Stomach (tissue), 9 donors: ENCODE data around the gene CALY. TPM values are rescaled to one million over a fixed set of nuclear protein-coding genes. Genes with fewer than 3 reads are reported as not detected.

Experiments
- DNase-seq, 2 donors: peaks; one replicate each; pipeline versions ENCODE4 v3.0.0 to v3.0.0-alpha.2; 2013 to 2019
- H3K27ac ChIP-seq, 5 donors: fragments of 200-600 bp in 4 of 5; sonication (generic) in 4 of 5; one replicate each; pipeline ENCODE4 v1.5.1; 2013 to 2019; ENCODE audit warnings: mild to moderate bottlenecking in 1 of 5, moderate library complexity in 1 of 5
- H3K27me3 ChIP-seq, 3 donors: fragments of 200-600 bp; sonication (generic); one replicate each; pipeline ENCODE4 v1.5.1; 2017 to 2019; ENCODE audit warnings: mixed run types in 1 of 3
- H3K36me3 ChIP-seq, 4 donors: fragments of 200-600 bp; sonication (generic); 1 replicate in 3 of 4; 2 replicates in 1 of 4; pipeline ENCODE4 v1.5.1; 2016 to 2019
- H3K4me1 ChIP-seq, 4 donors: fragments of 200-600 bp; sonication (generic); one replicate each; pipeline ENCODE4 v1.5.1; 2016 to 2019
- H3K4me3 ChIP-seq, 4 donors: fragments of 200-600 bp; sonication (generic) in 3 of 4; one replicate each; pipeline ENCODE4 v1.5.1; 2016 to 2019; ENCODE audit warnings: mild to moderate bottlenecking in 1 of 4
- H3K9me3 ChIP-seq, 4 donors: fragments of 200-600 bp; sonication (generic); one replicate each; pipeline ENCODE4 v1.5.1; 2016 to 2019
- CTCF ChIP-seq, 7 experiments: fragments of 450-650 bp in 4 of 7; fragments of 200-600 bp in 3 of 7; sonication (generic) in 3 of 7; IDR thresholded peaks; one replicate each; pipeline ENCODE4 v1.5.1; 2016 to 2019; ENCODE audit warnings: antibody characterized with exemption in 7 of 7, control low read depth in 2 of 7, mild to moderate bottlenecking in 1 of 7
- EP300 ChIP-seq: sonication (generic); formaldehyde crosslinking; IDR thresholded peaks from one replicate; pipeline ENCODE4 v1.6.1; 2017; ENCODE audit warnings: antibody characterized with exemption
- POLR2A ChIP-seq, 4 donors: fragments of 450-650 bp; IDR thresholded peaks; one replicate each; pipeline ENCODE4 v1.6.1; 2016; ENCODE audit warnings: antibody characterized with exemption in 4 of 4, control low read depth in 2 of 4, mild to moderate bottlenecking in 1 of 4, moderate library complexity in 1 of 4
- POLR2AphosphoS5 ChIP-seq, 3 donors: sonication (generic); formaldehyde crosslinking; IDR thresholded peaks; one replicate each; pipeline ENCODE4 v1.6.1; 2016; ENCODE audit warnings: antibody characterized with exemption in 3 of 3
- WGBS, 5 donors: extraction: QIAGEN DNeasy Blood & Tissue Kit in 3 of 5; methylation state at CpG; one replicate each; pipeline versions ENCODE4 v1.1.5 to v1.1.7; 2013 to 2018; 5-methylcytosine and 5-hydroxymethylcytosine counted together
- intact Hi-C: fragments of 100-400 bp; cut with DNase I; formaldehyde crosslinking; loops from one replicate; pipeline ENCODE4 v1.15.1; 2023; ENCODE audit warnings: low total_unique reads
- polyA plus RNA-seq, 3 donors: library from polyadenylated mRNA; stranded (reverse); fragments of 200-250 nt; gene quantifications; one replicate each; pipeline ENCODE4 v1.2.3, GENCODE V29; 2013
- total RNA-seq, 5 donors: library from RNA; depleted of rRNA; stranded (reverse); fragments of >200 nt; gene quantifications; one replicate each; pipeline versions ENCODE4 v1.1.0 to v1.2.3, GENCODE V29; 2014 to 2016
- donor health status: healthy with polysubstance abuse.
- donor health status: Bipolar disorder and iron deficiency.
- donor health status: healthy.

Gene CALY
- total and polyA plus RNA-seq, 8 donors = 0.44 to 2.6 (median 1.4) TPM; not detected in 4

- no peak for TF ChIP-seq POLR2A (IDR thresholded peaks at IDR 0.05)
- no peak for TF ChIP-seq POLR2AphosphoS5 (IDR thresholded peaks at IDR 0.05)
- no peak for TF ChIP-seq EP300
- no peak for TF ChIP-seq CTCF (IDR thresholded peaks at IDR 0.05)
- Histone ChIP-seq H3K9me3 (no peaks in the 10 kb centered on the region), H3K4me1 (peaks cover 26 to 42% (median 33%) of the 10 kb centered on the region in 4 donors), H3K36me3 (peaks cover 15 to 39% (median 37%) of the 10 kb centered on the region in 4 donors), H3K27ac (no peak overlapping the region), H3K27me3 (no peaks in the 10 kb centered on the region), H3K4me3 (no peak overlapping the region)
- intact Hi-C loops = loop anchor here (5.0 kb wide), 1 partner anchor 53 kb away; no protein-coding TSS in a partner anchor
- 93 to 99% (median 96%) methylated on average over 8 of the region's 8 CpGs for WGBS, 5 donors
- no peak for DNase-seq
Measured at GRCh38 chr10:133310789-133311188, 25.9 kb downstream of the CALY start.

- intact Hi-C loops = loop anchor here (5.0 kb wide), 1 partner anchor 53 kb away; no protein-coding TSS in a partner anchor
- Histone ChIP-seq H3K27me3 (no peaks in the 10 kb centered on the region), H3K4me1 (peaks cover 30 to 46% (median 34%) of the 10 kb centered on the region in 4 donors), H3K4me3 (no peak overlapping the region), H3K9me3 (no peaks in the 10 kb centered on the region), H3K27ac (no peak overlapping the region), H3K36me3 (peaks cover 15 to 39% (median 37%) of the 10 kb centered on the region in 4 donors)
- 94 to 98% (median 97%) methylated on average over 16 of the region's 16 CpGs for WGBS, 5 donors
- TF ChIP-seq CTCF (IDR thresholded peaks at IDR 0.05) = no peak
- no peak for TF ChIP-seq POLR2A (IDR thresholded peaks at IDR 0.05)
- TF ChIP-seq EP300 = no peak
- no peak for TF ChIP-seq POLR2AphosphoS5 (IDR thresholded peaks at IDR 0.05)
- no peak for DNase-seq
Measured at GRCh38 chr10:133310399-133310755, 26.3 kb downstream of the CALY start.

GRCh38 chr10:133309720-133310398 is 26.8 kb downstream of the CALY start:
- Histone ChIP-seq H3K4me3 (peak overlapping the region; percentile 88 to 100 (median 92)), H3K4me1 (peaks cover 32 to 51% (median 37%) of the 10 kb centered on the region in 4 donors), H3K9me3 (no peaks in the 10 kb centered on the region), H3K36me3 (peaks cover 15 to 40% (median 37%) of the 10 kb centered on the region in 4 donors), H3K27ac (peak overlapping the region; percentile 68 to 98 (median 97)), H3K27me3 (no peaks in the 10 kb centered on the region)
- WGBS, 5 donors = 68 to 83% (median 72%) methylated on average over 33 of the region's 33 CpGs
- intact Hi-C loops = loop anchor here (5.0 kb wide), 1 partner anchor 53 kb away; no protein-coding TSS in a partner anchor
- peak; percentile 49 to 66 for DNase-seq
- no peak for TF ChIP-seq POLR2A (IDR thresholded peaks at IDR 0.05)

- TF ChIP-seq POLR2AphosphoS5 (IDR thresholded peaks at IDR 0.05) (peak in 1 of 3 donors; percentile 21), POLR2A (IDR thresholded peaks at IDR 0.05) (no peak)
- peak; percentile 96 to 98 for DNase-seq
- peaks cover 32 to 57% (median 40%) of the 10 kb centered on the region in 4 donors for H3K4me1 ChIP-seq
- intact Hi-C loops = no loop called here
- peaks cover 15 to 42% (median 37%) of the 10 kb centered on the region in 4 donors for H3K36me3 ChIP-seq
- peak overlapping the region; percentile 88 to 100 (median 92) for H3K4me3 ChIP-seq
- no peaks in the 10 kb centered on the region for H3K27me3 ChIP-seq
- peak overlapping the region; percentile 96 to 100 (median 98) for H3K27ac ChIP-seq
- WGBS, 5 donors = 4 to 33% (median 21%) methylated on average over 5 to 46 of the region's 46 CpGs
- no peaks in the 10 kb centered on the region for H3K9me3 ChIP-seq
Measured at GRCh38 chr10:133309100-133309719, 27.5 kb downstream of the CALY start.

GRCh38 chr10:133308421-133309099 is 28.1 kb downstream of the CALY start, which contains the start of the genes TUBGCP2 and ZNF511:
Gene TUBGCP2, minus strand, starts transcription at chr10:133308872. Its CDS starts 5,931 bp downstream, at chr10:133302941.
Gene ZNF511, plus strand, starts transcription at chr10:133308914. Its CDS starts 30 bp downstream, at chr10:133308944.
- intact Hi-C loops = no loop called here
- H3K4me3 ChIP-seq = peak within 1 kb of the TSS; percentile 88 to 100 (median 92)
- WGBS, 5 donors = 0 to 1% (median 1%) methylated on average over 19 to 89 of the region's 89 CpGs
- no peaks in the 10 kb centered on the region for H3K27me3 ChIP-seq
- TF ChIP-seq POLR2AphosphoS5 (IDR thresholded peaks at IDR 0.05) (peak; percentile 54 to 89 (median 87)), EP300 (no peak)
- H3K27ac ChIP-seq = peak within 1 kb of the TSS; percentile 96 to 100 (median 98)
- H3K36me3 ChIP-seq = peaks cover 15 to 42% (median 38%) of the 10 kb centered on the region in 4 donors
- DNase-seq = peak; percentile 89 to 96
- H3K9me3 ChIP-seq = no peaks in the 10 kb centered on the region
- peaks cover 32 to 58% (median 43%) of the 10 kb centered on the region in 4 donors for H3K4me1 ChIP-seq
